SKM-1 treated with dmso at 0.1 percent for 144 hours (cell line): ENCODE data around the gene NCL.

Source experiments
- DNase-seq: peaks from one replicate; lab custom pipeline; 2025; ENCODE audit not compliant: unreplicated experiment; lab: John Stamatoyannopoulos, UW

Gene NCL

GRCh38 chr2:231463698-231464575 lies at the start of gene NCL:
TSS of gene NCL (minus strand) at chr2:231464484. CDS start at chr2:231464353, 131 bp downstream.
- DNase-seq, result peak; percentile 74

- peak; percentile 49 for DNase-seq
These were observed 49.5 kb upstream of the NCL start for GRCh38 chr2:231513746-231514224.

DNA sequence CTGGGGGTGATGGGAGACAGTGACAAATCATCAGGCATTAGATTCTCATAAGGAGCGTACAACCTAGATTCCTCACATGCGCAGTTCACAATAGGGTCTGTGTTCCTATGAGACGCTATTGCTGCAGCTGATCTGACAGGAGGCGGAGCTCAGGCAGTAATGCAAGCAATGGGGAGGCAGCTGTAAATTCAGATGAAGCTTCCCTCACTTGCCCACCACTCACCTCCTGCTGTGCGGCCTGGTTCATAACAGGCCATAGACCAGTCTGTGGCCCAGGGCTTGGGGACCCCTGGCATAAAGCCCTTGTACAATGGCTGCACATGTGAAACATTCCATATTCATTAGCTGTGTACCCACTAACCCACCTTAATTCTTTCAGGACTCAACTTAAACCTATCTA lies 47.9 kb upstream of the NCL start:
- no peak for DNase-seq

DNA sequence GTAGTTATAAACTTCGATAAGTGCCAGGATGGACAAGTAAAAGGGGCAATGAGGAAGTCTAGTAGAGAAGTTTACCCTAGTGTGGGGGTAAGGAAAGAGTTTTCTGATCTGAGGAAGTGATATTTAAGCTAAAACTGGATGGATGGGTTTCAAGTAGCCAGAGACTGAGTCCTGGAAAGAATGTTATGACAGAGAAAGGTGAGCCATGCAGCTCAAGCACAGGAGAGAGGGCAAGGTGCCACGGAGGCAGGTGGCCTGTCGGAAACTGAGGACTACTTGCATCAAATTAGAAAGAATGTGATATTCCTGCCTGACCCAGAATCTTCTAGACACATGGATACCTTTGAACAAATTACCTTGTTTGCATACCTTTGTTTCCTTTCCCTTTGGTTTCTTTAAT lies 39.5 kb upstream of the NCL start:
- DNase-seq, result no peak

GRCh38 chr2:231502596-231502995 lies 38.3 kb upstream of the NCL start:
- no peak for DNase-seq

DNA sequence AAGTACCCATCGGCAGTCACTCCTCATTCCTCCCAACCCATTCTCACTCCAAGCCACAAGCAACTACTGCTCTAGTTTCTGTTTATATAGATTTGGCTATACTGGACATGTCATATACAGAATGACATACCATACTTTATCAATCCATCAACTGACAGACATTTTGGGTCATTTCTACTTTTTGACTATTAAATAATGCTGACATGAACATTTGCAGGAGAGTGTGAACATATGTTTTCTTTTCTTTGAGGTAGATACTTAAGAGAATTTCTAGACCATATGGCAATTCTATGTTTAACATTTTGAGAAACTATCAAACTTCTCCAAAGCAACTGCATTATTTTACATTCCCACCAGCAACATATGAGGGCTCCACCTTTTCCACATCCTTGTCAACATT lies 33.4 kb upstream of the NCL start:
- DNase-seq, result no peak

GRCh38 chr2:231494669-231495068 lies 30.4 kb upstream of the NCL start:
- no peak for DNase-seq

DNA sequence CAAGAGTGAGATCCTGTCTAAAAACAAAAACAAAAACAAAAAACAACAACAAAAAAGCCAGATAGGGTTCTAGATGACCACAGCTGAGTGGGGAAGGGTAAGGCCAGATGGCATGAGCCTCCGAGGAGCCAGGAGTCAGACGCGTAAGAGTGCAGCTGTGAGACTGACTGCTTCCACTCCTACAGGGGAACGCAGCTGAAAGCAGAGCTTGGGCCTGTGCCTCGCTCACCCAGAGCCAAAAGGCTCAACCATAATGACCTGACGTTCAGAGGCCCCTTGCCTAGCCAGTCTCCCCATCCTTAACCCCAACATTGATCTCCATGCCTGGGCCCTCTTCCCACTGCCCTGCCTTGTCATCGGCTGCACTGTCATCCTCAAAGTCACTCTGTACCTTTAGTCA lies 26.5 kb upstream of the NCL start:
- no peak for DNase-seq

DNA sequence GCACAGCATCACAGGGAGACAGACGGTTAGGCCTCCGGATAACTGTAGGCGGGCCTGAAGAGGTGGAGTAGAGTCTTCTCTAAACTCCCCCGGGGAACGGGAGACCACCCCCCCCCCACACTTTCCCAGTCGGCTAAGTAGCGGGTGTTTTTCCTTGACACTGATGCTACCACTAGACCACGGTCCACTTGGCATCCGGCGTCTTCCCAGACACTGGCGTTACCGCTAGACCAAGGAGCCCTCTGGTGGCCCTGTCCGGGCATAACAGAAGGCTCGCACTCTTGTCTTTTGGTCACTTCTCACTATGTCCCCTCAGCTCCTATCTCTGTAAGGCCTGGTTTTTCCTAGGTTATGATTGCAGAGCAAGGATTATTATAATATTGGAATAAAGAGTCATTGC lies 25.7 kb upstream of the NCL start:
- DNase-seq, result no peak

GRCh38 chr2:231488331-231488730 lies 24.0 kb upstream of the NCL start:
- DNase-seq, result no peak

DNA sequence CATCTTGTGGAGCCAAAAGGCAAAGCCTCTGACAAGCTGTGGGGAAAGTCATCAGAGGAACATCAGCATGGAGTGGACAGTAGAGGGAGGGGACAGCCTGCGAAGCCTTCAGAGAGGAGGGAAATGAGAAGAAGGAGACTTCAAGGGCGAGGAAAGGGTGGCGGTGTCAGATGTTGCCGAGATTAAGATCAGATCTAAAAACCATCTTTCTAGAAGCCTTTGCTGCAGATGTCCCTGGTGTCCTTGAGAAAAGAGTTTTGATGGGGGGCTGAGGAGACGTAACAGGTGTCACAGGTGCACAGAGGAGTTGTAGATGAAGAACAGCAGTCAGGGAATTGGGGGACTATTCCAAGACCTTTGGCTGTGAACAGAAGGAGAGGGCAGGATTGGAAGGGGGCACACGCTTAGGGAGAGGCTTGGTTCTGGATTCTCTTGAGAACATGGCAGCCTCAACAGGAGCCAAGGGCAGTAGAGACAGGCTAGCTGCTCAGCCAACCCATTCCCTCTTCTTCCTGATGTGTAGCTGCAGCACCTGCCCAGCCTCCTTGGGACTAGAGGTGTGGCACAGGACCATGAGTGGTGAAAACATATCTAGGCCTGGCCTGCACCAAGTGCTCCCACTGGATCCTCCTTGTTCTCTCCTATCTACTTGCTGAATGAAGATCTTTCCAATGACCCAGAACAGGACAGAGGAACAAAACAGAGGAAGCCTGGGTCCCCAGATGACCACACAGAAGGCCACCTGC lies 22.7 kb upstream of the NCL start:
- no peak for DNase-seq

GRCh38 chr2:231483398-231484329 lies 19.4 kb upstream of the NCL start:
- no peak for DNase-seq

GRCh38 chr2:231482806-231483391 lies 18.6 kb upstream of the NCL start:
- DNase-seq, result peak; percentile 52

- no peak for DNase-seq
These were observed 16.5 kb upstream of the NCL start for GRCh38 chr2:231480781-231481180.

DNA sequence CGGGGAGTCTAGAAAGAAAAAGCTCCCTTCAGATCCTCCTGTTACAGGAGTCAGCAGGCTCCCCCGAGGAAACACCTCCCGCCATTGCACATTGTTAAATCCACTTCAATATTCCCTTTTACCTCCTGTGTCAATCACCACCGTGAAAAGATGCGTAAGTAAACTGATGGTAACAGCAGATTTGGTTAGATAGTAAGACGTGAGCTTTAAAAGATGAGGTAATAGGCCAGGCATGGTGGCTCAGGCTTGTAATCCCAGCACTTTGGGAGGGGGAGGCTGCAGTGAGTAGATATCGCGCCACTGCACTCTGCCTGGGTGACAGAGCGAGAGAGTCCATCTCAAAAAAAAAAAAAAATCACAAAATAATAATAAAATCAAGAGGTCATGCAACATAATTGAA lies 15.2 kb upstream of the NCL start:
- DNase-seq, result no peak

DNA sequence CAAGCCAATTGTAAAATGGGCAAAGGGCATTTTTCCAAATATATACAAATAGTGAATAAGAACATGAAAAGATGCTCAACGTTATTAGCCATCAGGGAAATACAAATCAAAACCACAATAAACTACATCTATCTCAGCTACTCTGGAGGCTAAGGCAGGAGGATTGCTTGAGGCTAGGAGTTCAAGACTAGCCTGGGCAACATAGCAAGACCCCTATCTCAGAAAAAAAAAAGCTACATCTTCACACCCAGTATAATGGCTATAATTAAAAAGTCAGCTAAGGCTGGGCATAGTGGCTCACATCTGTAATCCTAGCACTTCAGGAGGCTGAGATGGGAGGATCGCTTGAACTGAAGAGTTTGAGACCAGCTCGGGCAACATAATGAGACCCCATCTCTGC lies 12.6 kb upstream of the NCL start:
- DNase-seq, result no peak

GRCh38 chr2:231475965-231476364 lies 11.7 kb upstream of the NCL start:
- DNase-seq, result no peak

- no peak for DNase-seq
These were observed 8.5 kb upstream of the NCL start for GRCh38 chr2:231472816-231473215.

DNA sequence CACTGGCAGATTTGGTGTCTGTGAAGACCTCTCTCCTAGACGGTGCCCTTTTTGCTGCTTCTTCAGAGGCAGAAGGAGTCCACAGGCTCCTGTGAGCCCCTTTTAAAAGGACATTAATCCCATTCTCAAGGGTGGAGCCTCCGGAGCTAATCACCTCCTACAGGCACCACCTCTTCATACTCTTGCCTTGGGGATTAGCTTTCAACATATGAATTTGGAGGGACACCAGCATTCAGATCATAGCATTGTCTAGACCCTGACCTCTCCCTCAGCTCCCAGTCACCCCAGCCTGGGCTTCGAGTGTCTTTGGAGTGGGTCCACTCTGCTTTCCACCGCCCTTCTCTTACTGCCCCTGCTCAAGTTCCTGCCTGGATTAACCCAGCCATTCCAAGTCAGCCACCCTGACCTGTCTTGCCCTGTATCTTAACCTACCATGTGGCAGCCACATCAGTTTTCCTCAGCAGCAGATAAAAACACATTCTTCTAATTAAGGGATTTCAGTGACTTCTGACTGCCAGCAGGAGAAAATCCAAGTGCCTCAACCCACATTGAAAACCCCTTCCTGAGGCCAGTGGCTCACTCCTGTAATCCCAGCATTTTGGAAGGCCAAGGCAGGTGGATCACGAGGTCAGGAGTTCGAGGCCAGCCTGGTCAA lies 6.1 kb upstream of the NCL start:
- no peak for DNase-seq

DNA sequence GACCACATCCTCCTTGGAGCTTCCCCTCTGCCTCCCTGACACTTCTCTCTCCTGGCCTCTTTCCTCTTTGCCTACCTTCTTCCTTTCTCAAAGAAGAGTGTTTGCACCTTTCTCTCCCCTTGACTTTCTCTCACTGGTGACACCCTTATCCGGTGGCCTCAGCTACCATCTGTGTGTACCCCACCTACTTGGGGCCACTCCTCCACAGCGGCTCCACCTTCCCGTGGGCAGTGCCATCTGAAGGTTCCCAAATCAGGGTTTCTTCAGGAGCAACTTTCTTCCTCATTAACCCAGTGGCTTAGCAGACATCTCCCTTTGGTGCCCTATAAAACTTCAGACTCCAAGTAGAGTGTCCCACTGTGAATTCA lies 5.3 kb upstream of the NCL start:
- DNase-seq, result peak; percentile 44
